Esophagus (tissue), 2 donors: ENCODE measurements around the gene CCNE1. TPM values are rescaled to one million over a fixed set of nuclear protein-coding genes. Genes with fewer than 3 reads are reported as not detected.

Source experiments
- H3K27ac ChIP-seq, 2 donors: one replicate each; pipeline ENCODE4 v1.5.1; 2013; ENCODE audit warnings: low read depth in 2 of 2, mild to moderate bottlenecking in 2 of 2, inconsistent platforms in 1 of 2, low read length in 1 of 2, moderate library complexity in 1 of 2
- H3K27me3 ChIP-seq, 2 donors: one replicate each; pipeline ENCODE4 v1.6.1; 2013; ENCODE audit warnings: low read length in 2 of 2, control low read depth in 1 of 2, mild to moderate bottlenecking in 1 of 2; ENCODE audit not compliant: insufficient read depth in 2 of 2, control insufficient read depth in 1 of 2
- H3K36me3 ChIP-seq, 2 donors: one replicate each; pipeline ENCODE4 v1.6.1; 2013; ENCODE audit warnings: low read length in 1 of 2; ENCODE audit not compliant: control insufficient read depth in 2 of 2, insufficient read depth in 2 of 2
- H3K4me1 ChIP-seq, 2 donors: one replicate each; pipeline ENCODE4 v1.6.1; 2013; ENCODE audit warnings: low read length in 1 of 2; ENCODE audit not compliant: control insufficient read depth in 2 of 2, insufficient read depth in 2 of 2
- H3K4me3 ChIP-seq, 2 donors: one replicate each; pipeline ENCODE4 v1.5.1; 2013; ENCODE audit warnings: low read length in 2 of 2, mild to moderate bottlenecking in 2 of 2, low read depth in 1 of 2, moderate library complexity in 1 of 2
- H3K9me3 ChIP-seq, 2 donors: one replicate each; pipeline ENCODE4 v1.6.1; 2013; ENCODE audit warnings: mild to moderate bottlenecking in 2 of 2, low read depth in 1 of 2, low read length in 1 of 2, moderate library complexity in 1 of 2; ENCODE audit not compliant: control insufficient read depth in 2 of 2, insufficient read depth in 1 of 2
- WGBS, 2 donors: extraction: QIAGEN DNeasy Blood & Tissue Kit; methylation state at CpG; one replicate each; pipeline ENCODE4 v1.1.7; 2013; 5-methylcytosine and 5-hydroxymethylcytosine counted together
- polyA plus RNA-seq, 2 donors: library from polyadenylated mRNA; stranded (reverse); fragments of 200-250 nt; gene quantifications; one replicate each; pipeline ENCODE4 v1.2.3, GENCODE V29; 2013
- donor health status: healthy with polysubstance abuse.
- donor health status: Bipolar disorder and iron deficiency.

The CCNE1 gene
- polyA plus RNA-seq, 2 donors = 4.9 to 5.2 TPM

DNA sequence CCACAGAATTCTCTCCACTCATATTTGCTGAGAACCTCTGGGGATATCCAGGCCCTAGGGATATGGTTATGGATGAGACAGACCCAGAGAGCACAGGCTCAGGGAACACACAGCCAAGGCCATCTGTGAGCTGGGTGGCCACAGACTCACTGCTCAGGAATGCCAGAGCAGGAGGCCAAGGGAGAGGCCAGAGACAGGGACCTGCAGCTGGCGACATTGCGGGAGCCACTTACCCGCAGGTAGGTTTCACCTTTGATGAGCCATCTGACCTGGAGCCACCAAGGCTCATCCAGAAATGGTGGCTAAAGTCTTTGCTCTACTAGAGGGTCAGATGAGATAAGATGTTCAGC, 29.4 kb downstream of the CCNE1 start:
- Histone ChIP-seq H3K9me3 (no peaks in the 10 kb centered on the region), H3K4me1 (peaks cover 0 to 17% of the 10 kb centered on the region in 2 donors), H3K27ac (no peak overlapping the region), H3K36me3 (no peaks in the 10 kb centered on the region), H3K4me3 (no peak overlapping the region), H3K27me3 (no peaks in the 10 kb centered on the region)
- 91 to 95% methylated on average over 3 of the region's 3 CpGs for WGBS, 2 donors

- peaks cover 0 to 17% of the 10 kb centered on the region in 2 donors for H3K4me1 ChIP-seq
- 67% methylated on average over 10 of the region's 10 CpGs for WGBS, 2 donors
- H3K36me3 ChIP-seq = no peaks in the 10 kb centered on the region
- no peaks in the 10 kb centered on the region for H3K27me3 ChIP-seq
- H3K27ac ChIP-seq = no peak overlapping the region
- no peaks in the 10 kb centered on the region for H3K9me3 ChIP-seq
- H3K4me3 ChIP-seq = no peak overlapping the region
Measured at GRCh38 chr19:29841559-29842367, 30.0 kb downstream of the CCNE1 start.

DNA sequence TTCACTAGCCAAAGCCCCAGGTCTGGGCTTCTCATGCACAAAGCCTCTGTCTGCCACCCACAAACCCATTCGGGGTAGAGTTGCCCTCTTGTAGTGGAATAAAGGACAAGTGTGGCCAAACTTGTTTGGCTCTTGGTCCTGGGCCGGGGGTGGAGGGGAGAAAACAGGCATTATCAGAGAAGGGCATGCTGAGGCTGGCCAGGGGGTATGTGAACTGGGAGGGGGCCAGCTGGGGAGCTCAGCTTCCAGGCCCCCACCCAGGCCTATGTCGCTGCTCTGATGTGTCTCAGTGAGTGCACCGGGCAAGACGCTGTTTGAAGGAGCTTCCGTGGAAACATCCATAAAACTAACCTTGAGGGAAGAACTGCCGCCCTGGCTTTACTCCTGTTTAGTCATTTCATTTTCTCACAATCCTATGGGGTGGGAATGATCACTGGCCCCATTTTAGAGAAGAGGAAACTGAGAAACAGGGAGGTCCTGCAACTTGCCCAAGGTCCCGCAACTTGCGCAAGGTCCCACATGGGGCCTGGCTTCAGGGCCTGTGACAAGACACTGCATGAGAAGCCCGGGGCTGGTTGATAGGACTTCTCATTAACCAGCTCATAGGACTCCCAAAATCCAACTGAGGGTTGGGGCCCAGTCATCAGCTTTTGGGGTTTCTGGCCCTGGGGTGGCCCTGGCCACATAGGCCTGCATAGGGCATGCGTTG, 30.8 kb downstream of the CCNE1 start:
- no peaks in the 10 kb centered on the region for H3K9me3 ChIP-seq
- H3K4me1 ChIP-seq = peaks cover 0 to 17% of the 10 kb centered on the region in 2 donors
- no peak overlapping the region for H3K4me3 ChIP-seq
- no peaks in the 10 kb centered on the region for H3K36me3 ChIP-seq
- WGBS, 2 donors = 77 to 81% methylated on average over 11 of the region's 11 CpGs
- H3K27ac ChIP-seq = peak overlapping the region in 1 of 2 donors; percentile 5
- H3K27me3 ChIP-seq = no peaks in the 10 kb centered on the region

GRCh38 chr19:29843180-29844051, 31.6 kb downstream of the CCNE1 start:
- H3K27me3 ChIP-seq = no peaks in the 10 kb centered on the region
- H3K9me3 ChIP-seq = no peaks in the 10 kb centered on the region
- WGBS, 2 donors = 9% methylated on average over 47 to 48 of the region's 48 CpGs
- peak overlapping the region in 1 of 2 donors; percentile 57 for H3K27ac ChIP-seq
- H3K4me3 ChIP-seq = peak overlapping the region; percentile 7 to 39
- peaks cover 0 to 17% of the 10 kb centered on the region in 2 donors for H3K4me1 ChIP-seq
- H3K36me3 ChIP-seq = no peaks in the 10 kb centered on the region

DNA sequence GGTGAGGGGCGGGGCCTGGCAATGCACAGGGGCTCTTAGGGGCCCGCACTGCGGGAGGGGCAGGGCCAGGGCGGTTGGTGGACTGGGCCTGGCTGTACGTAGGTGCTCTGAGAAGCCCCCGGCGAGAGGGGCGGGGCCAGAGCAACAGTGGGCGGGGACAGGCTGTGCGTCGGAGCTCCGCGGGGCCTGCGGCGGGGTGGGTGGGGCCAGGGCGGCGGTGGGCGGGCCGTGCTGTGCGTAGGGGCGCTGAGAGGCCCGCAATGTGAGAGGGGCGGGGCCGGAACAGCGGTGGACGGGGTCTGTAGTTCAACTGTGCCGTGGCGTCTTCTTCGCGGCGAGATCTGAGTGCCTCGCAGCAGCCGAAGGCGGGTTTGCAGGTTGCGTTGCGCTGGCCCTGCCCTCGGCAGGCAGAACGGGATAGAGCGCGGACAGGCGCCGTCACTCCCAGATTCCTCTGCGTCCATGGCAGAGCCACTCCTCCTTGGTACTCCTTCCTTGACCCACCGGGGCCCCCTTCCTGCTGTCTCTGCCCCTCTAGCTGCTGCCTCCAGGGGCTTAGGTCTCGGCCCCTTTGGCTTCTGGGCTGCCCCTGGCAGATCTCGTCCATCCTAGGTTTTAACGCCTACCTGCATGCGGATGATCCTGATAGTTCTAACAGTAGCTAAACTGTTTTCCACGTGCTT, 33.2 kb downstream of the CCNE1 start:
- Histone ChIP-seq H3K27ac (peak overlapping the region; percentile 97 to 98), H3K4me1 (peaks cover 0 to 17% of the 10 kb centered on the region in 2 donors), H3K4me3 (peak overlapping the region; percentile 69 to 71), H3K36me3 (no peaks in the 10 kb centered on the region), H3K9me3 (no peaks in the 10 kb centered on the region), H3K27me3 (no peaks in the 10 kb centered on the region)
- 0 to 1% methylated on average over 49 of the region's 49 CpGs for WGBS, 2 donors

- no peaks in the 10 kb centered on the region for H3K9me3 ChIP-seq
- peak overlapping the region; percentile 69 to 71 for H3K4me3 ChIP-seq
- peak overlapping the region; percentile 97 to 98 for H3K27ac ChIP-seq
- no peaks in the 10 kb centered on the region for H3K27me3 ChIP-seq
- H3K36me3 ChIP-seq = no peaks in the 10 kb centered on the region
- H3K4me1 ChIP-seq = peaks cover 0 to 17% of the 10 kb centered on the region in 2 donors
- 2 to 3% methylated on average over 22 of the region's 22 CpGs for WGBS, 2 donors
Measured at GRCh38 chr19:29845574-29846176, 33.9 kb downstream of the CCNE1 start.

- no peaks in the 10 kb centered on the region for H3K9me3 ChIP-seq
- H3K36me3 ChIP-seq = no peaks in the 10 kb centered on the region
- H3K27me3 ChIP-seq = no peaks in the 10 kb centered on the region
- H3K4me1 ChIP-seq = peaks cover 0 to 4% of the 10 kb centered on the region in 2 donors
- 39 to 67% methylated on average over 2 of the region's 2 CpGs for WGBS, 2 donors
- no peak overlapping the region for H3K27ac ChIP-seq
- H3K4me3 ChIP-seq = no peak overlapping the region
Measured at GRCh38 chr19:29849208-29849607, 37.4 kb downstream of the CCNE1 start.

GRCh38 chr19:29850482-29850881, 38.7 kb downstream of the CCNE1 start:
- no peaks in the 10 kb centered on the region for H3K36me3 ChIP-seq
- WGBS, 2 donors = 90 to 96% methylated on average over 2 of the region's 2 CpGs
- H3K4me3 ChIP-seq = no peak overlapping the region
- H3K9me3 ChIP-seq = peaks cover 0 to 3% of the 10 kb centered on the region in 2 donors
- no peaks in the 10 kb centered on the region for H3K27me3 ChIP-seq
- peaks cover 0 to 3% of the 10 kb centered on the region in 2 donors for H3K4me1 ChIP-seq
- no peak overlapping the region for H3K27ac ChIP-seq
